Prostate gland (tissue), 2 donors: Measurements from ENCODE around the gene HECTD1. TPM values are rescaled to one million over a fixed set of nuclear protein-coding genes. Genes with fewer than 3 reads are reported as not detected.
"Not testable (repeated sequence)": the region's sequence is repeated elsewhere in the genome, so short reads cannot be mapped to it uniquely, and the experiment has no call there.

ENCODE experiments used
- DNase-seq: peaks from one replicate; pipeline ENCODE4 v3.0.0-alpha.2; 2019; ENCODE audit warnings: low spot score
- H3K27ac ChIP-seq, 2 donors: fragments of 200-600 bp; sonication (generic); 2 replicates each; pipeline ENCODE4 v1.5.1; 2017 to 2019
- H3K27me3 ChIP-seq: fragments of 200-600 bp; sonication (generic); replicated peaks from 2 replicates; pipeline ENCODE4 v1.5.1; 2019; ENCODE audit not compliant: insufficient read depth
- H3K36me3 ChIP-seq, 2 donors: fragments of 200-600 bp; sonication (generic); 1 replicate in 1 of 2; 2 replicates in 1 of 2; pipeline versions ENCODE4 v1.5.1 to v1.8.1; 2017 to 2019
- H3K4me1 ChIP-seq: fragments of 200-600 bp; sonication (generic); replicated peaks from 2 replicates; pipeline ENCODE4 v1.5.1; 2019
- H3K4me3 ChIP-seq, 2 donors: fragments of 200-600 bp; sonication (generic); 2 replicates each; pipeline ENCODE4 v1.5.1; 2017 to 2019
- H3K9me3 ChIP-seq: fragments of 200-600 bp; sonication (generic); 2 replicates; pipeline ENCODE4 v1.5.1; 2017
- POLR2A ChIP-seq: fragments of 450-650 bp; IDR thresholded peaks from one replicate; pipeline ENCODE4 v1.6.1; 2016; ENCODE audit warnings: antibody characterized with exemption, mild to moderate bottlenecking
- POLR2AphosphoS5 ChIP-seq: sonication (generic); formaldehyde crosslinking; IDR thresholded peaks from one replicate; pipeline ENCODE4 v1.6.1; 2017; ENCODE audit warnings: antibody characterized with exemption
- WGBS: methylation state at CpG from one replicate; pipeline ENCODE4 v1.1.5; 2018; 5-methylcytosine and 5-hydroxymethylcytosine counted together
- intact Hi-C: fragments of 100-400 bp; cut with DNase I; formaldehyde crosslinking; loops from one replicate; pipeline ENCODE4 v1.14.2; 2022
- total RNA-seq, 2 donors: library from RNA; depleted of rRNA; stranded (reverse); fragments of >200 nt; gene quantifications; one replicate each; pipeline ENCODE4 v1.1.0, GENCODE V29; 2016
- TF ChIP-seq, protein P1 (sequence below), 4 experiments: fragments of 200-600 bp in 2 of 4; fragments of 450-650 bp in 2 of 4; sonication (generic) in 2 of 4; IDR thresholded peaks; 1 replicate in 3 of 4; 2 replicates in 1 of 4; pipeline ENCODE4 v1.5.1; 2016 to 2019; ENCODE audit warnings: antibody characterized with exemption in 4 of 4, mild to moderate bottlenecking in 2 of 4, moderate library complexity in 2 of 4

HECTD1 gene
- total RNA-seq, 2 donors from 2014 or later, result 108 to 189 TPM

- Histone ChIP-seq H3K9me3 (no peaks in the 10 kb centered on the region), H3K36me3 (no peaks in the 10 kb centered on the region), H3K4me1 (no peaks in the 10 kb centered on the region), H3K27me3 (no peaks in the 10 kb centered on the region), H3K27ac (no peak overlapping the region), H3K4me3 (no peak overlapping the region)
- TF ChIP-seq POLR2AphosphoS5 (no peak), POLR2A (no peak)
- TF ChIP-seq, protein P1, sequence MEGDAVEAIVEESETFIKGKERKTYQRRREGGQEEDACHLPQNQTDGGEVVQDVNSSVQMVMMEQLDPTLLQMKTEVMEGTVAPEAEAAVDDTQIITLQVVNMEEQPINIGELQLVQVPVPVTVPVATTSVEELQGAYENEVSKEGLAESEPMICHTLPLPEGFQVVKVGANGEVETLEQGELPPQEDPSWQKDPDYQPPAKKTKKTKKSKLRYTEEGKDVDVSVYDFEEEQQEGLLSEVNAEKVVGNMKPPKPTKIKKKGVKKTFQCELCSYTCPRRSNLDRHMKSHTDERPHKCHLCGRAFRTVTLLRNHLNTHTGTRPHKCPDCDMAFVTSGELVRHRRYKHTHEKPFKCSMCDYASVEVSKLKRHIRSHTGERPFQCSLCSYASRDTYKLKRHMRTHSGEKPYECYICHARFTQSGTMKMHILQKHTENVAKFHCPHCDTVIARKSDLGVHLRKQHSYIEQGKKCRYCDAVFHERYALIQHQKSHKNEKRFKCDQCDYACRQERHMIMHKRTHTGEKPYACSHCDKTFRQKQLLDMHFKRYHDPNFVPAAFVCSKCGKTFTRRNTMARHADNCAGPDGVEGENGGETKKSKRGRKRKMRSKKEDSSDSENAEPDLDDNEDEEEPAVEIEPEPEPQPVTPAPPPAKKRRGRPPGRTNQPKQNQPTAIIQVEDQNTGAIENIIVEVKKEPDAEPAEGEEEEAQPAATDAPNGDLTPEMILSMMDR (IDR thresholded peaks at IDR 0.05), result no peak
- no peak for DNase-seq
- intact Hi-C loops, result no loop called here
- 85% methylated on average over 8 of the region's 8 CpGs for WGBS
Observed at GRCh38 chr14:31243860-31244259, 36.3 kb upstream of the HECTD1 start.

DNA sequence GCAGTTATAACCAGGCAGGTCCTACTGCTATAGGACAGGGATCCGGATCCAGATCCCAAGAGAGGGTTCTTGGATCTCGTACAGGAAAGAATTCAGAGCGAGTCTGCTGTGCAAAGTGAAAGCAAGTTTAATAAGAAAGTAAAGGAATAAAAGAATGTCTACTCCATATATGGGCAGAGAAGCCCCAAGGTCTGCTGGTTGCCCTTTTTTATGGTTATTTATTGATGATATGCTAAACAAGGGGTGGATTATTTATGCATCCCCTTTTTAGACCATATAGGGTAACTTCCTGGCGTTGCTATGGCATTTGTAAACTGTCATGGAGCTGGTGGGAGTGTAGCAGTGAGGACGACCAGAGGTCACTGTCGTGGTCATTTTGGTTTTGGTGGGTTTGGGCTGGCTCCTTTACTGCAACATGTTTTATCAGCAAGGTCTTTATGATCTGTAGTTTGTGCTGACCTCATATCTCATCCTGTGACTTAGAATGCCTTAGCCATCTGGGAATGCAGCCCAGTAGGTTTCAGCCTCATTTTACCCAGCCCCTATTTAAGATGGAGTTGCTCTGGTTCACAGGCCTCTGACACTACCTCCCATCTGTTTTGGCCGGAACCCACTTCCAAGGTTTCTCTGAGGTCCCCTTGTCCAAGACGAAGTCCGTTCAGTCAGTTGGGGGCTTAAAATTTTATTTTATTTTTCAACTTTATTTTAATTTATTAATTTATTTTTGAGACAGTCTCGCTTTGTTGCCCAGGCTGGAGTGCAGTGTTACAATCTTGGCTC, 34.8 kb upstream of the HECTD1 start:
- 76% methylated on average over 10 of the region's 10 CpGs for WGBS
- H3K4me3 ChIP-seq, H3K36me3 ChIP-seq, DNase-seq, H3K27me3 ChIP-seq, H3K27ac ChIP-seq, H3K4me1 ChIP-seq, intact Hi-C loops, H3K9me3 ChIP-seq: not testable (repeated sequence)

GRCh38 chr14:31241450-31242114, 34.0 kb upstream of the HECTD1 start:
- H3K27ac ChIP-seq, result no peak overlapping the region
- intact Hi-C loops, result no loop called here

GRCh38 chr14:31239741-31240140, 32.1 kb upstream of the HECTD1 start:
- Histone ChIP-seq H3K36me3 (no peaks in the 10 kb centered on the region), H3K27me3 (no peaks in the 10 kb centered on the region), H3K4me3 (no peak overlapping the region), H3K27ac (no peak overlapping the region), H3K4me1 (no peaks in the 10 kb centered on the region), H3K9me3 (no peaks in the 10 kb centered on the region)
- intact Hi-C loops, result no loop called here
- 86% methylated on average over 6 of the region's 6 CpGs for WGBS
- DNase-seq, result no peak
- TF ChIP-seq, protein P1 (IDR thresholded peaks at IDR 0.05), result no peak
- TF ChIP-seq POLR2AphosphoS5, result no peak
- TF ChIP-seq POLR2A, result no peak

More at GRCh38 chr14:31241450-31242114, 34.0 kb upstream of the HECTD1 start:
- 54% methylated on average over 2 of the region's 2 CpGs for WGBS
- DNase-seq, result no peak
- no peaks in the 10 kb centered on the region for H3K36me3 ChIP-seq
- H3K9me3 ChIP-seq, result no peaks in the 10 kb centered on the region
- TF ChIP-seq, protein P1 (IDR thresholded peaks at IDR 0.05), result no peak
- TF ChIP-seq POLR2AphosphoS5, result no peak
- no peak for TF ChIP-seq POLR2A
- no peak overlapping the region for H3K4me3 ChIP-seq
- no peaks in the 10 kb centered on the region for H3K4me1 ChIP-seq
- no peaks in the 10 kb centered on the region for H3K27me3 ChIP-seq

DNA sequence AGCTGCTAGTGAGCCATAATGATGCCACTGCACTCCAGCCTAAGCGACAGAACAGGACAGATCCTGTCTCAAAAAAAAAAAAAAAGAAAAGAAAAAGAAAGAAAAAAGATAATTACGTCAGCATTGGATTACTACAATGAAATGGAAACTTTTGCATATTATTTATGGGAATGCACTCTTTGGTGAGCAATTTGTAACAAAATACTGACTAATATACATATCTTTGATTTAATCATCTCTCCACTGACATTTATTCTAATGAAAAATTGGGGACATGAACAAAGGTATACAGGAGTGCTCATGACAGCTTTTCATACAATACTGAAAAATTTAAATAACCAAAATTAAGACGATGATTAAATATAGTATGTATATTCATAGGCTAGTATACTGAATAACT, 27.9 kb upstream of the HECTD1 start:
- Histone ChIP-seq H3K36me3 (no peaks in the 10 kb centered on the region), H3K27ac (no peak overlapping the region), H3K9me3 (no peaks in the 10 kb centered on the region), H3K27me3 (no peaks in the 10 kb centered on the region), H3K4me3 (no peak overlapping the region), H3K4me1 (no peaks in the 10 kb centered on the region)
- 86% methylated on average over 3 of the region's 3 CpGs for WGBS
- DNase-seq, result no peak
- TF ChIP-seq, protein P1 (IDR thresholded peaks at IDR 0.05), result no peak
- TF ChIP-seq POLR2AphosphoS5 (no peak), POLR2A (no peak)
- intact Hi-C loops, result no loop called here
